Astrocyte (in vitro differentiated cells and primary cell): ENCODE data around the gene DNHD1. TPM values are rescaled to one million over a fixed set of nuclear protein-coding genes. Genes with fewer than 3 reads are reported as not detected.
"Not testable (repeated sequence)": the region's sequence is repeated elsewhere in the genome, so short reads cannot be mapped to it uniquely, and the experiment has no call there.

Experiments
- DNase-seq: peaks from one replicate; pipeline ENCODE4 v3.0.0-alpha.2; 2010; ENCODE audit warnings: low read depth
- FAIRE-seq: peaks from 2 replicates; lab custom pipeline; 2011; peaks lifted over from hg19 to GRCh38; lab: Jason Lieb, UNC
- H2AFZ ChIP-seq: 2 replicates; pipeline ENCODE4 v1.6.0; 2012; ENCODE audit warnings: low read depth, low read length, inconsistent platforms
- H3K27ac ChIP-seq: 2 replicates; pipeline ENCODE4 v1.5.1; 2011; ENCODE audit warnings: low read depth, low read length, inconsistent platforms
- H3K27me3 ChIP-seq: 2 replicates; pipeline ENCODE4 v1.6.0; 2011; ENCODE audit warnings: low read length, inconsistent platforms; ENCODE audit not compliant: insufficient read depth
- H3K36me3 ChIP-seq: 2 replicates; pipeline ENCODE4 v1.5.1; 2011; ENCODE audit warnings: low read length, inconsistent platforms; ENCODE audit not compliant: insufficient read depth
- H3K4me1 ChIP-seq: 2 replicates; pipeline ENCODE4 v1.5.1; 2011; ENCODE audit warnings: low read length, inconsistent platforms; ENCODE audit not compliant: insufficient read depth
- H3K4me2 ChIP-seq: 2 replicates; pipeline ENCODE4 v1.6.0; 2012; ENCODE audit warnings: low read length, inconsistent platforms
- H3K4me3 ChIP-seq: 2 replicates; pipeline ENCODE4 v1.5.1; 2011; ENCODE audit warnings: low read depth, mild to moderate bottlenecking, low read length, inconsistent platforms; ENCODE audit not compliant: insufficient read depth
- H3K79me2 ChIP-seq: 2 replicates; pipeline ENCODE4 v1.6.0; 2012; ENCODE audit warnings: mild to moderate bottlenecking, low read length, inconsistent platforms; ENCODE audit not compliant: insufficient read depth
- H3K9ac ChIP-seq: 2 replicates; pipeline ENCODE4 v1.6.0; 2012; ENCODE audit warnings: mild to moderate bottlenecking, low read length, inconsistent platforms
- H3K9me3 ChIP-seq: 2 replicates; pipeline ENCODE4 v1.5.1; 2012; ENCODE audit warnings: low read depth, mild to moderate bottlenecking, low read length, inconsistent platforms; ENCODE audit not compliant: insufficient read depth
- H4K20me1 ChIP-seq: 2 replicates; pipeline ENCODE4 v1.6.0; 2012; ENCODE audit warnings: low read length, inconsistent platforms; ENCODE audit not compliant: insufficient read depth
- H3K27ac Mint-ChIP-seq: one replicate; pipeline ENCODE4 v1.8.0; 2021; ENCODE audit warnings: mild to moderate bottlenecking, mixed read lengths; ENCODE audit not compliant: unreplicated experiment
- H3K27me3 Mint-ChIP-seq: one replicate; pipeline ENCODE4 v1.8.0; 2021; ENCODE audit warnings: low read depth, mixed read lengths; ENCODE audit not compliant: unreplicated experiment
- H3K36me3 Mint-ChIP-seq: one replicate; pipeline ENCODE4 v1.8.0; 2021; ENCODE audit warnings: low read depth, mixed read lengths; ENCODE audit not compliant: unreplicated experiment
- H3K4me1 Mint-ChIP-seq: one replicate; pipeline ENCODE4 v1.8.0; 2021; ENCODE audit warnings: low read depth, mixed read lengths; ENCODE audit not compliant: unreplicated experiment
- H3K4me3 Mint-ChIP-seq: one replicate; pipeline ENCODE4 v1.8.0; 2021; ENCODE audit warnings: mild to moderate bottlenecking, moderate library complexity, mixed read lengths; ENCODE audit not compliant: unreplicated experiment
- H3K9me3 Mint-ChIP-seq: one replicate; pipeline ENCODE4 v1.8.0; 2021; ENCODE audit warnings: mild to moderate bottlenecking, mixed read lengths; ENCODE audit not compliant: unreplicated experiment
- CTCF ChIP-seq: IDR thresholded peaks from 2 replicates; pipeline ENCODE4 v1.5.1; 2011; ENCODE audit warnings: low read depth, mild to moderate bottlenecking, inconsistent platforms, low read length, moderate library complexity; ENCODE audit not compliant: insufficient read depth
- EZH2 ChIP-seq: IDR thresholded peaks from 2 replicates; pipeline ENCODE4 v1.6.1; 2012; ENCODE audit warnings: mild to moderate bottlenecking, low read length, inconsistent platforms; ENCODE audit not compliant: insufficient read depth
- total RNA-seq: library from RNA; stranded (reverse); gene quantifications from 2 replicates; pipeline ENCODE4 v1.2.1, GENCODE V29; 2021

Gene DNHD1
- total RNA-seq, 1 donor from 2014 or later = 8.2 TPM

GRCh38 chr11:6520265-6520664 is 23.2 kb downstream of the DNHD1 start:
- no peak for DNase-seq
- Histone ChIP-seq H3K9ac (no peak overlapping the region), H4K20me1 (no peaks in the 10 kb centered on the region), H3K27me3 (no peaks in the 10 kb centered on the region), H2AFZ (no peak overlapping the region), H3K4me3 (no peak overlapping the region), H3K9me3 (no peaks in the 10 kb centered on the region), H3K36me3 (no peaks in the 10 kb centered on the region), H3K27ac (no peak overlapping the region), H3K79me2 (no peaks in the 10 kb centered on the region), H3K4me2 (no peak overlapping the region), H3K4me1 (peaks cover 2% of the 10 kb centered on the region)
- TF ChIP-seq EZH2 = no peak
- no peak for TF ChIP-seq CTCF
- Mint-ChIP-seq H3K9me3 (no peaks in the 10 kb centered on the region), H3K27me3 (no peaks in the 10 kb centered on the region), H3K4me1 (peaks cover 23% of the 10 kb centered on the region), H3K4me3 (no peak overlapping the region), H3K36me3 (peaks cover 7% of the 10 kb centered on the region), H3K27ac (no peak overlapping the region)
- FAIRE-seq = no peak

- not testable (repeated sequence) for H2AFZ ChIP-seq, H3K4me2 ChIP-seq, H3K27ac Mint-ChIP-seq, H3K27me3 ChIP-seq, H3K9me3 Mint-ChIP-seq, H3K27me3 Mint-ChIP-seq, DNase-seq, H3K9ac ChIP-seq, H3K79me2 ChIP-seq, H3K27ac ChIP-seq, H3K4me3 Mint-ChIP-seq, H4K20me1 ChIP-seq, H3K9me3 ChIP-seq, H3K4me3 ChIP-seq, FAIRE-seq, H3K36me3 Mint-ChIP-seq, H3K36me3 ChIP-seq, H3K4me1 ChIP-seq
- peaks cover 22% of the 10 kb centered on the region for H3K4me1 Mint-ChIP-seq
Measured at GRCh38 chr11:6521946-6522345, 24.9 kb downstream of the DNHD1 start.

GRCh38 chr11:6523253-6523652 is 26.2 kb downstream of the DNHD1 start:
- no peaks in the 10 kb centered on the region for H3K9me3 Mint-ChIP-seq
- no peaks in the 10 kb centered on the region for H4K20me1 ChIP-seq
- H3K9me3 ChIP-seq = no peaks in the 10 kb centered on the region
- no peaks in the 10 kb centered on the region for H3K36me3 ChIP-seq
- peaks cover 22% of the 10 kb centered on the region for H3K4me1 Mint-ChIP-seq
- TF ChIP-seq EZH2 = no peak
- no peak for TF ChIP-seq CTCF
- H3K27ac ChIP-seq = no peak overlapping the region
- DNase-seq (peak; percentile 71), FAIRE-seq (no peak)
- peaks cover 2% of the 10 kb centered on the region for H3K4me1 ChIP-seq
- H3K4me2 ChIP-seq = no peak overlapping the region
- H3K27ac Mint-ChIP-seq = peak overlapping the region; percentile 18
- no peaks in the 10 kb centered on the region for H3K27me3 Mint-ChIP-seq
- peak overlapping the region; percentile 0 for H3K4me3 Mint-ChIP-seq
- H3K36me3 Mint-ChIP-seq = peaks cover 5% of the 10 kb centered on the region
- no peak overlapping the region for H2AFZ ChIP-seq
- no peak overlapping the region for H3K4me3 ChIP-seq
- no peaks in the 10 kb centered on the region for H3K79me2 ChIP-seq
- H3K27me3 ChIP-seq = no peaks in the 10 kb centered on the region
- H3K9ac ChIP-seq = no peak overlapping the region
